ENCODE measurements around the gene ZNF497.

Gene ZNF497

GRCh38 chr19:58380662-58381459, 18.3 kb upstream of the ZNF497 start, which contains the start of gene ZNF837 (continued):
- TF ChIP-seq, protein P1, sequence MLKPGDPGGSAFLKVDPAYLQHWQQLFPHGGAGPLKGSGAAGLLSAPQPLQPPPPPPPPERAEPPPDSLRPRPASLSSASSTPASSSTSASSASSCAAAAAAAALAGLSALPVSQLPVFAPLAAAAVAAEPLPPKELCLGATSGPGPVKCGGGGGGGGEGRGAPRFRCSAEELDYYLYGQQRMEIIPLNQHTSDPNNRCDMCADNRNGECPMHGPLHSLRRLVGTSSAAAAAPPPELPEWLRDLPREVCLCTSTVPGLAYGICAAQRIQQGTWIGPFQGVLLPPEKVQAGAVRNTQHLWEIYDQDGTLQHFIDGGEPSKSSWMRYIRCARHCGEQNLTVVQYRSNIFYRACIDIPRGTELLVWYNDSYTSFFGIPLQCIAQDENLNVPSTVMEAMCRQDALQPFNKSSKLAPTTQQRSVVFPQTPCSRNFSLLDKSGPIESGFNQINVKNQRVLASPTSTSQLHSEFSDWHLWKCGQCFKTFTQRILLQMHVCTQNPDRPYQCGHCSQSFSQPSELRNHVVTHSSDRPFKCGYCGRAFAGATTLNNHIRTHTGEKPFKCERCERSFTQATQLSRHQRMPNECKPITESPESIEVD (tag by site-specific recombination; IDR thresholded peaks at IDR 0.05): no peak; the same call in 1 of the 2 replicates
- TF ChIP-seq ZNF362 (tag by site-specific recombination; IDR thresholded peaks at IDR 0.05) (no peak), ZSCAN23 (tag by site-specific recombination; IDR thresholded peaks at IDR 0.05) (0 out of 2 replicates have a peak, but pooled peaks have one; percentile 45), ZNF658 (tag by site-specific recombination; IDR thresholded peaks at IDR 0.05) (no peak; the same call in 1 of the 2 replicates), ZBTB1 (tag by site-specific recombination; IDR thresholded peaks at IDR 0.05) (no peak), ZSCAN30 (tag by site-specific recombination; IDR thresholded peaks at IDR 0.05) (peak; percentile 100), ZNF146 (tag by site-specific recombination; IDR thresholded peaks at IDR 0.05) (0 out of 2 replicates have a peak, but pooled peaks have one; percentile 35), ZNF777 (tag by site-specific recombination; IDR thresholded peaks at IDR 0.05; ENCODE audit: borderline replicate concordance) (peak; percentile 83; the same call in 1 of the 2 replicates), GLIS2 (tag by site-specific recombination; IDR thresholded peaks at IDR 0.05) (peak; percentile 68), ZNF10 (tag by site-specific recombination; IDR thresholded peaks at IDR 0.05) (peak; percentile 84), ZNF335 (tag by site-specific recombination; conservative IDR thresholded peaks at IDR 0.05) (peak; percentile 95), ZNF645 (tag by site-specific recombination; IDR thresholded peaks at IDR 0.05) (no peak), ZNF341 (tag by site-specific recombination; IDR thresholded peaks at IDR 0.05; ENCODE audit: low read depth) (no peak), ZNF169 (tag by site-specific recombination; IDR thresholded peaks at IDR 0.05) (peak; percentile 81), ZNF654 (tag by site-specific recombination; IDR thresholded peaks at IDR 0.05; ENCODE audit: low read depth) (no peak), ZNF560 (tag by site-specific recombination; IDR thresholded peaks at IDR 0.05; ENCODE audit: borderline replicate concordance) (0 out of 2 replicates have a peak, but pooled peaks have one; percentile 9), ZNF629 (tag by site-specific recombination; IDR thresholded peaks at IDR 0.05) (peak; percentile 77), ZNF174 (tag by site-specific recombination; IDR thresholded peaks at IDR 0.05) (no peak), ZNF610 (tag by site-specific recombination; IDR thresholded peaks at IDR 0.05; ENCODE audit: borderline replicate concordance) (peak; percentile 77; the same call in 1 of the 2 replicates), ZNF398 (tag by site-specific recombination; IDR thresholded peaks at IDR 0.05) (peak; percentile 54; the same call in 1 of the 2 replicates), ZNF138 (tag by site-specific recombination; IDR thresholded peaks at IDR 0.05; ENCODE audit: borderline replicate concordance) (no peak), ZNF670 (tag by site-specific recombination; IDR thresholded peaks at IDR 0.05; ENCODE audit: low read depth) (no peak), ZNF791 (tag by site-specific recombination; IDR thresholded peaks at IDR 0.05) (no peak), PRDM4 (tag by site-specific recombination; IDR thresholded peaks at IDR 0.05) (peak; percentile 86), ZNF302 (tag by site-specific recombination; IDR thresholded peaks at IDR 0.05; ENCODE audit: low read depth) (no peak), ZNF768 (tag by site-specific recombination; IDR thresholded peaks at IDR 0.05) (peak; percentile 71; the same call in 1 of the 2 replicates), ZNF704 (tag by site-specific recombination; IDR thresholded peaks at IDR 0.05) (no peak), ZNF23 (tag by site-specific recombination; IDR thresholded peaks at IDR 0.05; ENCODE audit: borderline replicate concordance) (0 out of 2 replicates have a peak, but pooled peaks have one; percentile 29), ZFP69B (tag by site-specific recombination; IDR thresholded peaks at IDR 0.05) (peak; percentile 86), ZNF133 (tag by site-specific recombination; IDR thresholded peaks at IDR 0.05) (0 out of 2 replicates have a peak, but pooled peaks have one; percentile 16)
